ENCODE measurements around the gene CALHM4. TPM values are rescaled to one million over a fixed set of nuclear protein-coding genes. Genes with fewer than 3 reads are reported as not detected.

CALHM4 gene
- total RNA-seq, 1 experiment from 2014 or later = not detected

DNA sequence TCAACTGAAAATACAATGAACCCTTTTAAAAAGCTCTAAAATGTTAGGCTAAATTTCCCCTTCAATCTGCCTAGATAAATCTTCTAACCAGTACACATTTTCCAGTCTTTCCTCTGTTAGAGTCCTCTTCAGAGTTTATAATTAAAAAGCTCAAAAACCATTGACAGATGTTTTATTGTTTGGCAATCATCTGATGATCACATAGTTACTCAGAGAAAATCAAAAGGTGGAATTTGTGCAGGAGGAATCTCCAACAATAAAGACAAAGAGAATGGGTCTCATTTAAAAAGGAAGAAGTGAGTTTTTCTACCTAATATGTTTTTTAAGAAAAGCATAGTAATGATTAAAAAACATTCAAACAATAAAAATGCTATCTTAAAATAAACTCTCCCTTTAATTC, 11.1 kb upstream of the CALHM4 start:
- no peak for DNase-seq (ENCODE audit: low spot score)

DNA sequence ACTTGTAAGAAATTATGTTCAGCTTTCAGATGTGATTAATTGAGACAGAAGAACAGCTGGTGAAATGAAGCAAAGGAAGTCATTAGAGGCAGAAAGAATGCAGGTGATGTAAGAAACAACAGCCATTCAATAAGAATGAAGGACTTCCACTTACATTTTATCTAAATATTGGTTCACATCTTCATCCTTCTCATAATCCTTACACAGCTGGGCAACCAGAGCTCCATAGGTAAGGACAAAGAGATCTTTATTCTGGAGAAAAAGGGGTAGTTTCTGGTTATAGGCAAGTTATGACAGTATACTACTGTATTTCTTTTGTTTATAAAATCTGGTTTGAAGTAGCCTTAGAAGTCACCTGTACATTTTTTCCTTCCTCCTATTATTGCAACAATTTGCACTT, 10.4 kb upstream of the CALHM4 start:
- no peak for DNase-seq (ENCODE audit: low spot score)

DNA sequence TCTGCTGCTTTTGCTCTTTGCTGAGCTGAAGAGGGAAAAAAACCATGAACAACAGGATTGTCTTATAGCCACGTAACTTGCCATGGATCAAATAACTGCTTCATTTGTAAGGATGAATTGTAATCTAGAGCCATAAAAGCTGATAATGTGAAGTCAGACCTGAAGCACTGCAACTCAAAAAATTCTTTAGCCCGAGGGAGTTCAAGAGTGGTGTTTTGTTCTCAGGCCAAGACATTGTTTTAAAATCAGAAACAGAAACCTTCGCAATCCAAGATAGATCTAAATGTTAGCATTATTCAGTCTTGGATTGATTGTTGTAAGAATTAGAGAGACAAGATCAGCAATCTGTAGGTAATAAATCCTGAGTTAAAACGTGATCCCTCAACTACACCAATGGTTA, 7.9 kb upstream of the CALHM4 start, which contains the start of gene TRAPPC3L:
Gene TRAPPC3L (minus strand): TSS at position 34 of the 400 bp plus-strand sequence. CDS start 170 bp downstream, outside the sequence.
- DNase-seq (ENCODE audit: low spot score) = no peak

DNA sequence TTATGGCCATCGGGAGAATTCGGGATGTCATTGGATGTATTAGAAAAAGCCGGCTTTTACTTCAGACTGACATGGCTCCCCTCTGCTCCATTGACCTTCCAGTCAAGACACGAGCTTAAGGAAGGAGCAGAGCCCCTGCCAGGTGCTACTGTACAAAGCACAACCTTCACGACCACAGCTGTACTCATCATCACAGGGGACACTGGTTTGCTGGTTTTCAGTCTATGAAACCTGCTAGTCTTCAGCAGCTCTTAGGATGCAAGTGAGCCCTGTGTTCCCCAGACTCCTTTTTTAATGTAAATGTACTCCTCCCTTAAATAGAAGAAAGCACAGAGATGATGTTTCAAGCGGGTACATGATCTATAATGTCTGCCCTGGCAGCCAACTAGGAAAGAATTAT, 6.2 kb upstream of the CALHM4 start:
- no peak for DNase-seq (ENCODE audit: low spot score)

DNA sequence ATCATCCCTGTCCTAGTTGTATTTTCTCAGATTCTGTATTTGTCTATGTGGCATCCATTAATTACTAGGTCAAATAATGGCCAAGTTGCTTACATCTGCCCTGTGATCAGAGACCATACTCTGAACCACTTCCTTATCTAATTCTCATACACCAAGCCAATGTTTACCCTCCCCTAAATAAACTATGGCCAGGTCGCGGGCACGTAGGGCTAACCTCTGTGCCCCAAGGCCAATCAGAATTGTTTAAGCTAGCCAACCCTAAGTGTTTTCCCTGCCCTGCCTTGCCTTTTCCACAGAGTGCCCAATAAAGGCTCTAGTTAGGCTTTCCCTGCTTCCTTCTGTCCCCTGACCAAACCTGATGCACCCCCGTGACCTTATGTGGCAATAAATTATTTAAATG, 2.8 kb upstream of the CALHM4 start:
- no peak for DNase-seq (ENCODE audit: low spot score)

DNA sequence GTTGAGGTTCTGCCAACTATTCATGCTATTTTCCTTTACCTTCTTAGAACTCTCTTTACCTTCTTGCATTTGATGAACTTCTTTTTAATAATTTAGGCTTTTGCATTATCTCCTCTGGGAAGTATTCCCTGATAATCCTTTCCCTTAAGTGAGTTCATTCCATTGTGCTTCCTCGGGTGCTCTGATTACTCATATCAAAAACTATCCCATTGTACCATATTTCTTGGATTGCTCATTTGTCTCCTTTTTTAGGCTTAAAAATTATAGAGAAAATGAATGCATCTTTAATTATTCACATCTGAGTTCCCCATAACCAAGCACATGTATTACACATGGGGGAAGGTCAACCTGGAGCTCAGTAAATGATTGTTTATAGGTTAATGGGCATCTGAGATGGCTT, 2.5 kb downstream of the CALHM4 start:
- DNase-seq (ENCODE audit: low spot score) = no peak

DNA sequence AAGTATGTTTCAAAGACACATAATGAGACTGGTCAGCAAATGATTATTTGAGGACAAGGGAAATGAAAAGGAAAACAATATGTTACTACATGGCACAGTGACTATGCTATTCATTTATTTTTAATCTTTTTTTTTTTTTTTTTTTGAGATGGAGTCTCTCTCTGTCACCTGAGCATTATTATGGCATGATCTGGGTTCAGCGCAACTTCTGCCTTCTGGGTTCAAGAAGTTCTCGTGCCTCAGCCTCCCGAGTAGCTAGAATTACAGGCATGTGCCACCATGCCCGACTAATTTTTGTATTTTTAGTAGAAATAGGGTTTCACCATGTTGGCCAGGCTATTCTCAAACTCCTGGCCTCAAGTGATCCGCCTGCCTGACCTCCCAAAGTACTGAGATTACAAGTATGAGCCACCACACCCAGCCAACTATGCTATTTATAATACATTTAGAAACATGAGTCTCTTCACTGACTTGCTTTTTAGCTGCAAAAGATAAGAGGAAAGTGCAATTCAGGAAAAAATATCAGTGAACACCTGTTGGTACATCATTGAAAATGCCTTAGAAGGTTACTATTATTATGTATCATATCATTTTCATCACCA, 3.4 kb downstream of the CALHM4 start:
- no peak for DNase-seq (ENCODE audit: low spot score)

DNA sequence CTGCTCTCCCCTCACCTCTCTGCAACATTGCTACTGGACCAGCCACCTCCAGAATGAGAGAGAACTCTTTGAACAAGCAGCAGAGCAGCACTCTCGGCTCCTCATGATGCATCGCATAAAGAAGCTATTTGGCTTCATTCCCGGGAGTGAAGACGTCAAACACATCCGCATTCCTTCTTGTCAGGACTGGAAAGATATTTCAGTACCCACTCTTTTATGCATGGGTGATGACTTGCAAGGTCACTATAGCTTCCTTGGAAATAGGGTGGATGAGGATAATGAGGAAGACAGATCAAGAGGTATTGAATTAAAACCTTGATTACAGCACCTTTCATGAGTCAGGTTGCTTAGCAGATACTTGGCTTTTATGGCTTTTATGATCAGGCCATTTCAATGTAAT, 4.3 kb downstream of the CALHM4 start:
- DNase-seq (ENCODE audit: low spot score) = peak; percentile 81

DNA sequence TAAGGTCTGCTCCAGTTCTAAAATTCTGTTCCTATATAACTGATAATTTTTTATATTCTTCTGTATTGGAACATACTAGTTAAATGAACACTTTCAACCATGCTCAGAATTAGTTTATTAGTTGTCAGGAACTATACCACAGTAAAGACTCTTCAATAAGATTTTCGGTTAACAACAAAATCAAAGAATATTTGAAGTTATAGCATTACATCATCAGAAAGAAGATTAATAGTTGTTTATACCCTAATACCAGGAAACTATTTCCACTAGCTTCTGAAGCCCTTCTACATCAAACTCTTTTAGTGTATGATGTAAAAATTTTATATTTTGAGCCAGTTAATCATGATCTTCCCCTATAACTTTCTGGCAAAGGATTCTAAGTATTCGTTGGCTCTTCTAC, 6.6 kb downstream of the CALHM4 start:
- no peak for DNase-seq (ENCODE audit: low spot score)

DNA sequence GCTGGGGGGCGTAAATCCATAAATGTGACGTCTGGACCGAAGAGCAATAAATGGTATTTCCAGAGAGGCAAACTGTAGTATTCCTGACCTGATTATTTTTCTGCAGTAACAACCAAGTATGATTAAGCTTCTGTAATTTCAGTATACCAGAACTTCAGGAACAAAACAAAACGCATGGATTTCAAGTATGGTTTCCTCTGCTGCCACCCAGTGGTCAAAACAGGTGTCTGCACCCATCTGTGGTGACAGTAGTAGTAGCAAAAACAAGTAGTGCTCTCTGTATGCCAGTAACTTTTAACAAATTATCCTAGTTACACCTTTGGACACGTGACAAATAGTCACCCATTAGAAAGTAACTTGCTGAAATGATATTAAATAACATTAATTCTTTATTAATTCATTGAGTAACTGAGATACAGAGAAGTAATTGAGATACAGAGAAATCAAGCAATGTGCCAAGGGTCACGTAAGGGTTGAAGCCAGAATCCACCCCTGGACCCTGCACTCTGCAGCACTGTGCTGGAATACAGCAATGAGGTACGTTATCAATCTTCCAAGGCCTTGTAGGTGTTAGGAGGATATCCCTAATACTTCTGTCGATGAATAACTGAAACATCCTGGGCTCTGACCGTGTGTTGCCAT, 7.9 kb downstream of the CALHM4 start:
- peak; percentile 81 for DNase-seq (ENCODE audit: low spot score)

DNA sequence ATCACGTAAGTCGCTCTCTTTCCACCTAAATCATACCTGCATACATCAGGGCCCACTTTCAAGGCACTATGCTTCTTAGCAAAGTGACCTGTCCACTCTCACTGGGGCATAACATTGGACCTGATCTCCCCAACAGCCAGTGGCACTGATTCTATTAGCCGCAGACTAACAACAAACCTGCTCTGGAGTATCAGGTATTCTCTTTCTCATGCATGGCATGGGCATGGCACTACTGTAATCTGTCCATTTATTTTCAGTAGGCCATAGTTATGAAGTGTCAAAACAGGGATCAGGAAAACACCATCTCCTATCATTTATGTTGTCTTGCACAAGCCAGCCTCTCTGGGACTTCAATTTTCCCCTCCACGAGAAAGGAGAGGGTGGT, 8.5 kb downstream of the CALHM4 start:
- DNase-seq (ENCODE audit: low spot score) = no peak

DNA sequence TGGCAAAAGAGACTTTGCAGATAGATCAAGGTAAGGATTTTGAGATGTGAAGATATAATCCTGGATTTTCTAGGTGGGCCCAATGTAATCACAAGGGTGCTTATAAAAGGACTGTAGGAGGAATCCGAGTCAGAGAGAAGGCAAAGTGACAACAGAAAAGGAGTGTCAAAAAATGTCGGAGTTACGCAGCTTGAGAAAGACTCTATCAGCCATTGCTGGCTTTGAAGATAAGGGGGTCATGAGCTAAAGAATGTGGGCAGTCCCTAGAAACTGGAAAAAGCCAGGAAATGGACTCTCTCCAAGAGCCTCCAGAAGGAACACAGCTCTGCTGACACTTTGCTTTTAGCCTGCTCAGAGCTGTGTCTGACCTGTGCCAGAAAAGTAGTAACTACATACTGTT, 9.1 kb downstream of the CALHM4 start:
- DNase-seq (ENCODE audit: low spot score) = no peak

DNA sequence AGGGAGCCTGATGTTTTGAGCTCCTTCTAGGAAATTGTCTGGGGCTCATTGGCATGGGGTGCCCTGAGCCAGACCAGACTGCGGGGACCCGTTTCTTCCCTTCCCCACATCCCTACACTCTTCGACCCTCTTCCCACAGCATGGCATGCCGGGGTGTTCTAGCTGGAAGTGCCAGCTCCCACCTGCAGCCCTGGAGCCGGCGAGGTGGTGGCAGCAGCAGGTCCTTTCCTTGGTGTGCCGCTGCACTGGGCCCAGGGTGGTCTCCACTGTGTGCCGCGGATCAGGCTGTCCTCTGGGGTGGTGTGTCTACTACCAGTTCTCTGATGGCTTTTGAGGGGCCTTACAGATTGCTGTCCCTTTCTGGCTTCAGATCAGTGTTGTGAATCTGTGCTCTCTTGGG, 10.3 kb downstream of the CALHM4 start:
- no peak for DNase-seq (ENCODE audit: low spot score)

DNA sequence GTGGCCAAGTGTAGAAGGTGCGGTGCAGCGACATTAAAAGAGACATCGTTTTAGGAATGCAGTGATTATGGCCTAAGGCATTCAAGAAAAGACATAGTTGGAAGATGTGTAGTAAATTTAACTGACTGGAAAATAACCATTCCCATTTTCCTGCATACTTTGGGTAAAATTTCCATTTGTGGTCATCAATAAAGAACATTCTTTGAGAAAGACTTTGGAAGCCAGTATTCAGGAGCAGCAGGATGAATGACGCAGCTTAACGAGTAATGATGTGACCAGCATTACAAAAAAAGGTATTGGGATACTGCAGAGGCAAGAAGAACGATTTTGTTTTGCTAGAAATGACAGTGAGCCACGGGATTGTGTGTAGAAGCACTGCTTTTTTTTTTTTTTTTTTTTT, 10.8 kb downstream of the CALHM4 start:
- DNase-seq (ENCODE audit: low spot score) = no peak

DNA sequence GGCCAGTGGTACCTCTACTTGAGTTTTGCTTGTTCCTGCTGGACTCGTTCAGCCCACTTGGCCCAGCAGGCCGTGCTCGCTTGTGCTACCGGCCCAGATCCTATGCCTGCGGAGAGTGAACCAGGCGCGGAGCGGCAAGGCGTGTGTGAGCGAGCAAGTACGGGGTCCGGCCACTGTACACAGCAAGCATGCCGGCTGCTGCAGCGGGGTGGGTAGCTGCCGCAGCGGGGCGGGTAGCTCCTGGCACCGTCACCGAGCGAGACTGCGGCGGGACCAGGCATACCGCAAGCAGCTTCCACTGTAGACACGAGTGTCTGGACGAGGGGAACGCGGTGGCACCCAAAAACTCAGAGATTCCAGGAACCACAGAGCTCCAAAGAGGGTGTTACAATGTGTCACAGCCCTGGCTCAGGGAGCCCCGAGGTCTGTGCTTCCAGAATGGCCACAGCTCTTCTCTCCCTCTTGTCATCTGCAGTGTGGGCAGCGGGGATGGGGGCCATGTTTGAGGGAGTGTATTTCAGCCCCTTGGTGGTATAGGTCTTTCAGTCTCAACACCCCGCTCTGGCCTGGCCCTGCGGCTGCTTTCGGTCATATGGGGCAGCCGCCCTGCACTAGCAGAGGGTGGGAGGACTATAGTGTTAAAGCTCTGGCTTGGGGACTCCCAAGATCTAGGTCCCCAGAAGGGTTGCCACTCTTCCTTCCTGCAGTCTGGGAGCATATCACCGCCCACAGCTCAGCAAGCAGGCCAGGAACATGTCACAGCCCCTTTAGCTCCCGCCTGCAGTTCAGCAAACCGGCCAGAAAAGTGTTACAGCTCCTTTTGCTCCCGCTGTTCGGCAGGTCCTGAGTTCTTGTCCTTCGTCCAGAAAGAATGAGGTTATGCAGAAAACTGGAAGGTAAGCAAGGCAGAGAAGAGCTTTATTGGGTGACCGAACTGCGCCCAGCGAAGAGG, 11.6 kb downstream of the CALHM4 start:
- no peak for DNase-seq (ENCODE audit: low spot score)

DNA sequence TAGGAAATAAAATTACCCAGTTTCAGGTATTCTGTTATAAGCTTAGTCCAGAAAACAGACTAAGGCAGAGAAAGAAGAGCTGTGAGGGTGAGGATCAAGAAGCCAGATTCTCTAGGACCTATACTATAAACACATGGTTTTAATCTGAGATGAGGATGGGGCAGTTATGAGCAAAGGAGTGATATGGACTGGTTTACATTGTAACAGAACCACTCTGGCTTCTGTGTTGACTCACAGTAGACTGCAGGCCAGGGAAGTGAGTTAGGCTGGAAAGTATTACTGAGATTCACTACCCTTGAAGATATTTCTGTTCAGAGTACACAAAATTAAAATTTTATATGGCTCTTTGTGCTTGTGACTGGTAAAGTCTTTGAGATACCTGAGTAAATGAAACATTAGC, 14.6 kb downstream of the CALHM4 start:
- no peak for DNase-seq (ENCODE audit: low spot score)

DNA sequence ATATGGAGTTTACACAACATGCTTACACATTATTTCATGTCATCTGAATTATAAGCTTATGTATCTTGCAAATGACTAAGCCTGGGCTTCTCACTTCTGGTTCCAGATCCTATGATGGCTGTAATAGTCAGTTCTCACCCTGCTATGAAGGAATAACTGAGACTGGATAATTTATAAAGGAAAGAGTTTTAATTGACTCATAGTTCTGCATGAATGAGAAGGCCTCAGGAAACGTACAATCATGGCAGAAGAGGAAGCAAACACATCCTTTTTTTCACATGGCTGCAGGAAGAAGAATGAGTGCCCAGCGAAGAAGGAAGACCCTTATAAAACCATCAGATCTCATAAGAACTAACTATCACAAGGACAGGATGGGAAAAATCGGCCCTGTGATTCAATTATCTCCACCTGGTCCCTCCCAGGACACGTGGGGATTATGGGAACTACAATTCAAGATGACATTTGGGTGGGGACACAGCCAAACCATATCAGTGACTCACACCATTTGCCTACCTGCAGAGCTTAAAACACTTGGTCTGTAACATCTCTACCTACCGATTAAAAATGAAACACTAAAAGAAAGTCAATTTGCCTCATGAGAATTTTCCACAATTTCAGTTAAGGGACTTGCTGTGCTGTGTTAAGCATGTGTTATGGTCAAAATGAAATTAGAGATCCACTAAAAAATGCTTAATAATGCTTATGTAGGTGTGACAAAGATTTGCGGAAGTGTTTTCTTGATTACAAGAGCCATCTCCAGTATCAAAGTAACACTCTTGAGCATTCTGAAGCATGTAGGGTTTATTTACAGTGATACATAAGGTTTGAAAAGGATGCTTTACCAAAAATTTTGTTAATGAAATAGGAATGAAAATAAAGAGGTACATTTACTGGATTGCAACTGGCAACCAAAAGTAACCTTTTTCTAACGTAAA, 15.5 kb downstream of the CALHM4 start:
- no peak for DNase-seq (ENCODE audit: low spot score)

DNA sequence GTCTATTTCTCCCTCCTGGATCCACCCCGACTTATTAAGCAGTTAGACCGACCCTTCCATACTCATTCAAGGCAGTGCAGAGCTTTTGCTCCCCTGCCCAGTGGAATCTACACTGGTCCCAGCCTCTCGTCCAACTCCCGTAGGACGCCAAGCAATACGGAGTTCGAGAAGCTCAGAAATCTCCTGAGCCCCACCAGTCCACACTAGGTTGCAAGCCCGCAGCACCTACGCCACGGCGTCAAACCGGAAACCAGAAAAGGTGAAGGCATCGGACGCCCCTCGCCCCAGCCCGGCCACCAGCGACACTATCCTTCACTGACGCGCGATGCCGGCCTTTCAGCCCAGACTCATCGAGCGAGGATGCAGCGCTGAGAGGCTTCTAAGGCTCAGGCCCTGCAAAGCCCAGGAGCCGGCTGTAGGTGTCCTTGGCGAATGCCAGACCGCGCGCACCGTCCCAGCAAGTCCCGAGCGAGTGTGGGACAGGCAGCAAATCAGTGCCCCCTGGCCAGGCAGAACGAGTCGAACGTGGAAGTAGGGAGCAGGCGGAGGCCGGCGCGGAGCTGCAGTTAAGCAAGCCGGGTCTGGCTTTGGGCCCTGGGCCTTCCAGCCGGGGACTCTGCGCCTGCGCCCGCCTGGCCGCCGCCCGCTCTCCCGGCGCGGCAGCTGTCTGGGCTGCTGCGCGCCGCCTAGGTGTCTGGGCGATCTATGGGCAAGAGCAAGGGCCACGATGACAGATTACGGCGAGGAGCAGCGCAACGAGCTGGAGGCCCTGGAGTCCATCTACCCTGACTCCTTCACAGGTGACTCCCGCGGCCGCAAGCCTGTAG, 17.5 kb downstream of the CALHM4 start, which contains the start of gene RWDD1:
Gene RWDD1 (plus strand): TSS at position 649 of the 827 bp plus-strand sequence. CDS start 79 bp downstream, at position 728.
- peak; percentile 97 for DNase-seq (ENCODE audit: low spot score)

DNA sequence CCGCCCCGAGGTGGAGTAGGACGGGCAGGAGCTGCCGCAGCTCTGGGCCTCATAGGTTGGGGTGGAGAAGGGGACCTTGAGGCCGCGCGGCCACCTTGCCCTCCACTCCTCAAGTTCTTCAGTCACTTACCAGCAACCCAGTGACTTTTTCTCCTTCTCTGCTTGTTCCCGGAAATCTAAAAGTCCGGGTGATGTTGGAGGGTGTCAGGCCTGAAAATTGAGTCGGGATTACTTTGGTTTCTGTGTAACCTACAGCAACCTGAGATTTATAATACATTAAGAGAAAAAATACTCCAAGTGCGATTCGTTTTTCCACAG, 18.1 kb downstream of the CALHM4 start:
- no peak for DNase-seq (ENCODE audit: low spot score)

DNA sequence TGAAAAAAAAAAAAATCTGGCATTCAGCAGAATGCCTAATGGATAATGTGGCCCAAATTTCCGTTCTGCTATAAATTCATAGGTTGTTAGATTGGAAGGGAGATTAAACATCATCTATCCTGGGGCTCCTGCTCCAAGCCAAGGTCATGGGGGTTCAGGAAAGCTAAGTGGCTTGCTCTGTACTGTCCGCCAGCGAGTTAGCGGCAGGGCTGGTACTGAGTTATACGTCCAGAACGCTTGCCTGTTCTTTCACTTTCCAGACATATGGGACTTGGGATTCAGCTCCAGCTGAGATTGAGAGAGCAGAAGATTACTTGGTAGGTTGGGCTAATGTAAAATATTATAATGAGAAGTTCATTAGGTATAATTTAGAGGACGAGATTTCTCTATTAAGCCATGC, 18.6 kb downstream of the CALHM4 start:
- peak; percentile 47 for DNase-seq (ENCODE audit: low spot score)

DNA sequence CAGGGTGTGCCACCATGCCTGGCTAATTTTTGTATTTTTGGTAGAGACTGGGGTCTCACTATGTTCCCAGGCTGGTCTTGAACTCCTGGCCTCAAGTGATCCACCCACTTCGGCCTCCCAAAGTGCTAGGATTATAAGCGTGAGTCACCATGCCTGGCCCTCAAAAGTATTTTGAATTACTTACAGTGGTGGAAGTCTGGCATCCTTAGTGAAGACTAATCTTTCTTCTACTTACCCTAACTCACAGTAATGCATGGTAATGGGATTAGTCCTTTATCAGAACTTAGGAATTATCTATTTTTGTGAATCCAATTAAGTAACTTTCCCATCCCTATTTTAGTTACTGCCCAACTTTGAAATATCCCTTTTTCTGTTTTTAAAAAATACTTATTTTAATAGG, 21.7 kb downstream of the CALHM4 start:
- no peak for DNase-seq (ENCODE audit: low spot score)

Data from HT-29 (cell line).